GM20431 (cell line): ENCODE data around the gene PKD2L1.
"Not testable (repeated sequence)": the region's sequence is repeated elsewhere in the genome, so short reads cannot be mapped to it uniquely, and the experiment has no call there.

Source experiments
- in situ Hi-C: fragments of 300-500 bp; cut with MseI, MboI; formaldehyde crosslinking; loops from one replicate; pipeline ENCODE4 v1.15.0; 2020; ENCODE audit warnings: low sequenced_read_pairs; ENCODE audit not compliant: unreplicated experiment

Gene PKD2L1

DNA sequence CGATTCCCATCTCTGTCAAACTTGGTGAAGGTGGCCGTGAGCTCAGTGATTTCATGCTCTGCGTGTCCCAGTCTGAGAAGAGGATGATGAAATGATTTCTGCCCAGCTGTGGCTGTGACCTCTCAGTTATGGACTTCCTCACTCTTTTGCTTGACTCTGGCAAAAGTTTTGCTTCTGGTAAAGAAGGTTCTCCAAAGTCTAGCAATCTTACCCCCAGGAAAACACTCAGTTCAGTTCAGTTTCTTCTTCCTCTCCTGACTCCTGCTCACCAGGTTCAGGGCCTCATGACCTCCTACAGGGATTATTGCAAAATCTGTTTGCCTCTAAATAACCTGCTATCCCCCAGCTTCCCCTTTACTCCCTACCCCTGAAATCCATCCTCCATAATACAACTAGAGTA is 38.7 kb downstream of the PKD2L1 start:
- in situ Hi-C loops: no loop called here

DNA sequence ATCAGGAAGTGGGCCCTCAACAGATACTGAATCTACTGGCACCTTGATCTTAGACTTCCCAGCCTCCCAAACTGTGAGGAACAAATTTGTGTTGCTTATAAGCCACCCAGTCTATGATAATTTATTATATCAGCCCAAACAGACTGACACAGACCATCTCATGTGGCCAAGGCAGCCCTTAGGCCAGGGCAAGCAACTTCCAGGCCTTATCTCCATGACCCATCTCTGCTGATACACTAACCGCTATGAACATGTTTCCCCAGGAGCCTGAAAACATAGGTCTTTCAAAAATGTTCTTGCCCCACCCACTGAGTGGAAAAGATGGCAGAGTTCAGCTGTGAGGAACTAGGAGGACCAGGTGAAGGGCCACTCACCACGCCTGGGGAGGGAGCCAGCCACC is 40.4 kb downstream of the PKD2L1 start:
- in situ Hi-C loops: no loop called here

DNA sequence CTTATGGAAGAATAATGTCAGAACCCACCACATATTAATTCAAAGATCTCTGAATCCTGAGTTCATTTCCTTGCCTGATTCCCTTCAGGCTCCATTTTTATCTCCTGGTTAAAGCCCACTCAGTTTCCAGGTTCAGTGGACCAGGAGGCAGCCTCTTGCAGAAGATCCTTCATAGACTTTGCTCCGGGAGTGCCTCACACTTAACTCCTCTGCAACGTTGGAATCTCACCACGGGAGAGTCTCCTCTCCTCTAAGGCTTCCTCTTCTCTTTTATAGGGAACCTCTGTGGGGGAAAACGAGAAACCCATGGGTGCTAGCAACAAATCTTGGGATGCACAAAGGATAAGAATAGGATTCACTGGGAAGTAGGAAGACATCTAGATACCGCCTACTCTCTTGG is 41.8 kb downstream of the PKD2L1 start:
- in situ Hi-C loops: no loop called here

DNA sequence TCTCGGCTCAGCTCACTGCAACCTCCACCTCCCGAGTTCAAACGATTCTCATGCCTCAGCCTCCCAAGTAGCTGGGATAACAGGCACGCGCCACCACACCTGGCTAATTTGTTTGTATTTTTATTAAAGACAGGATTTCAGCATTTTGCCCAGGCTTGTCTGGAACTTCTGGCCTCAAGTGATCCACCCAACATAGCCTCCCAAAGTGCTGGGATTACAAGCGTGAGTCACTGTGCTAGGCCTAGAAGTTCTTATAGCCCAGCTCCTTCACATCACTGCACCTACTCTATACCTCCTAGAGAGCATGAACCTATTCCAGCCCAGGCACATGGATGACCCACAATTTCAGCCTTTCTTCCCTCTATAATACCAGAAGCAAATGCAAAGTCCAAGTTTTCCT is 42.3 kb downstream of the PKD2L1 start:
- in situ Hi-C loops: no loop called here

DNA sequence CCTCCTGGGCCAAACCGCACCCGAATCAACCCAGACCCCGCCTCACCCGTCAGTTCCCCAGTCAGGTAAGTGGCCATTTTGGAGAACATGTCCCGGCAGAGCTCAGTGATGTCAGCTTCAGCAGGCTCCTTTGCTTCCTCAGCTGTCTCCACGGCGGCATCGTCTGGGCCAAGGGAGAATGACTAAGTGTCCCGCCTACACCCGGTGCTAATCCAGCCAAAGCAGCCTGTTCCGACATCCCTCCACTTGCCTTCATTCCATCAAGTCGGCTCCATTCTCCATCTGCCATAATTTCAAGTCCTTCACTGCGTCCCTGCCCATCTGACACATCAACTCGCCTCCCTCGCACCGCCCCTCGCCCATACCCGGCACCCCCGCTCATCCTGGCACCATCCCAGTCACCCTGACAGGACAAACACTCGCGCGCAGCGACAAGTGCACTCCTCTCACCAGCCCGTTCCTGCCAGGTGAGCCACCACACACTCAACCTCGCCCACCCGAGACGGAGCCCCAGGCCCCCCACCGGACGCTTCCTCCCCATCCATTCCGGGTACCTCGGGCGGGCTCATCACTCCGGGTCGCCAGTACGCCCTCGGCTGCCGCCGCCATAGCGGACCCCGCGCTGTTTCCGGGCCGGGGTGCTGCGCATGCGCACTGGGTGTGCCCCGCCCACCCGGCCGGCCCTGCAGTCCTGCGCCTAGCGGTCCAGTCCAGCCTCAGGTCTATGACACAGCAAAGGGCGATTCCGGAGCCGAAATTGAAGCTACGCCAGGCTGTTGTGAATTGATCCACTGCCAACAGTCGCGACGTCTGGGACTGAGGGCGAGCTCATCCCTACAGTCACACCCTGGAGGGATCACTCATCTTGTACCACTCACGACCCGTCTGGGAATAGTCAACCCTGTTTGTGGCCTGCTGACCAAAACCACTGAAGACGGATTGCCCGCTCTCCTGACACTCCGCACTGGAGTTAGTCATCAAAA is 43.7 kb downstream of the PKD2L1 start, which contains the start of gene BLOC1S2:
BLOC1S2 (minus strand) TSS at position 630 of the 983 bp plus-strand sequence; CDS start at position 609, 21 bp downstream.
- in situ Hi-C loops: no loop called here

- in situ Hi-C loops: not testable (repeated sequence)
Measured at GRCh38 chr10:100285326-100285725, 44.7 kb downstream of the PKD2L1 start.

GRCh38 chr10:100282907-100283306 is 47.1 kb downstream of the PKD2L1 start:
- in situ Hi-C loops: no loop called here

DNA sequence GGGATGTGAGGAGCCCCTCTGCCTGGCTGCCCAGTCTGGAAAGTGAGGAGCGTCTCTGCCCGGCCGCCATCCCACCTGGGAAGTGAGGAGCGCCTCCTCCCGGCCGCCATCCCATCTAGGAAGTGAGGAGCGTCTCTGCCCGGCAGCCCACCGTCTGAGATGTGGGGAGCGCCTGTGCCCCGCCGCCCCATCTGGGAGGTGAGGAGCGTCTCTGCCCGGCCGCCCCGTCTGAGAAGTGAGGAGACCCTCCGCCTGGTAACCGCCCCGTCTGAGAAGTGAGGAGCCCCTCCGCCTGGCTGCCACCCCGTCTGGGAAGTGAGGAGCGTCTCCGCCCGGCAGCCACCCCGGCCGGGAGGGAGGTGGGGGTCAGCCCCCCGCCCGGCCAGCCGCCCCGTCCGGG is 53.1 kb downstream of the PKD2L1 start:
- in situ Hi-C loops: not testable (repeated sequence)

- in situ Hi-C loops: no loop called here
Measured at GRCh38 chr10:100267239-100268104, 62.6 kb downstream of the PKD2L1 start, which contains the start of gene CWF19L1. Gene CWF19L1, minus strand, starts transcription at chr10:100267638. Its CDS starts 45 bp downstream, at chr10:100267593.

DNA sequence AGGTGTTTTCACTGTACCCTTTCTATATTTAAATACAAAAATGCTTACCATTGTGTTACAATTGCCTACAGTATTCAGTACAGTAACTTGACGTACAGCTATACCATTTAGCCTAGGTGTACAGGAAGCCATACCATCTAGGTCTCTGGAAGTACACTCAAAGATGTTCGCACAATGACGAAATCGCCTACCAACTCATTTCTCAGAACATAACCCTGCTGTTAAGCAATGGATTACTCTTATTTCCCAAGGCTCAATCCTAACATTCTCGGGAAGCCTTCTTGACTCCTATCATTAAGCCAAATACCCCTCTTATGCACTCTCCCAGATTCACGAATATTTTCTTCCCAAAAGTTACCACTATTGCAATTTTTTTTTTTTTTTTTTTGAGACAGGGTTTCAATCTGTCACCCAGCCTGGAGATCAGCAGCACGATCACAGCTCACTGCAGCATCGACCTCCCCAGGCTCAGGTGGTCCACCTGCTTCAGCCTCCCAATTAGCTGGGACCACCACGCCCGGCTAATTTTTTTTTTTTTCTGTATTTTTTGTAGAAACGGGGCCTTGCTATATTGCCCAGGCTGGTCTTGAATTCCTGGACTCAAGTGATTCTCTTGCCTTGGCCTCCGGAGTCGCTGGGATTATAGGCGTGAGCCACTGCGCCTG is 64.1 kb downstream of the PKD2L1 start:
- in situ Hi-C loops: no loop called here

DNA sequence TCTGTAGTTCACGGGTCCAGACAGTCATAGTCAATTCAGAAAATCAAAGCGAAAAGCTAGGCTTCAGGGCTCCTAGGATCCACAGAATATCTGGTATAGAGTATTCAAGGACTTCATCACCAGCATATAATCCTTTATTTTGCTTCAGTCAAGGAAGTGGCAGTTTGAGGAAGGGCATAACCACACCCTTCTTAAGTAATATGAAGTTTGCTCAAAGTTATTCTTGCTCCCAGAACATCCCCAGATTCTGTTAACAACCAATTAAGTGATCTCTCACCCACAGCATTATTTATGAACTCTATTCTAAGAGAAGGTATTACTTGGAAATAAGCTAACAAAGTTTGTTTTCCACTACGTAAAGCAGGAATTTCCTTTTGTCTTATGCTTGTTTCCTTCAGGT is 75.8 kb downstream of the PKD2L1 start:
- in situ Hi-C loops: no loop called here

- in situ Hi-C loops: no loop called here
Measured at GRCh38 chr10:100253041-100253440, 77.0 kb downstream of the PKD2L1 start.

GRCh38 chr10:100248820-100249219 is 81.2 kb downstream of the PKD2L1 start:
- in situ Hi-C loops: no loop called here

- in situ Hi-C loops: no loop called here
Measured at GRCh38 chr10:100245484-100246220, 84.4 kb downstream of the PKD2L1 start.

DNA sequence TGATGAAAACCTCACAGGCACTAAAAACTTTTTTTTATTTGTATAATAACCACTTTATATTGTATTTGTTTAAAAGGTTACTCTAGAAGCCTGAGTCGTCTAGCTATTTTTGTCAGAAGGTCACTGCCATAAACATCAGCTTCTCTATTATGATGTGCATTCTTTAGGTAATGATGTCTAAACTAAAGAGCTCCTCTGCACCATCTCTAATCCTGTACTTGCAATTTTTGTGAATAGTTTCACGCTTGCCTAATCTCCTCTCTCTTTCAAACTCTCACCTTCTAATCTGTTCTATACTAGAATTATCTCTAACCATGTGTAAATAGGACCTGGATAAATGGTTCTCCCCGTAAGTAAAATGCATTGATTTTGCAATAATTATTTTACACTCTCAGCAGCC is 90.2 kb downstream of the PKD2L1 start:
- in situ Hi-C loops: no loop called here

- in situ Hi-C loops: no loop called here
Measured at GRCh38 chr10:100238429-100238828, 91.6 kb downstream of the PKD2L1 start.
